ENCODE results near the gene TTN.

TTN gene

GRCh38 chr2:178811901-178812300 lies 4.7 kb upstream of the TTN start:
- no peak for DNase-seq (ENCODE audit: low read depth, low spot score)

GRCh38 chr2:178811045-178811444 lies 3.8 kb upstream of the TTN start:
- no peak for DNase-seq (ENCODE audit: low read depth, low spot score)

- DNase-seq (ENCODE audit: low read depth, low spot score) = no peak
Observed at GRCh38 chr2:178810422-178810821, 3.2 kb upstream of the TTN start.

- no peak for DNase-seq (ENCODE audit: low read depth, low spot score)
Observed at GRCh38 chr2:178806543-178806942, 680 bp downstream of the TTN start.

DNA sequence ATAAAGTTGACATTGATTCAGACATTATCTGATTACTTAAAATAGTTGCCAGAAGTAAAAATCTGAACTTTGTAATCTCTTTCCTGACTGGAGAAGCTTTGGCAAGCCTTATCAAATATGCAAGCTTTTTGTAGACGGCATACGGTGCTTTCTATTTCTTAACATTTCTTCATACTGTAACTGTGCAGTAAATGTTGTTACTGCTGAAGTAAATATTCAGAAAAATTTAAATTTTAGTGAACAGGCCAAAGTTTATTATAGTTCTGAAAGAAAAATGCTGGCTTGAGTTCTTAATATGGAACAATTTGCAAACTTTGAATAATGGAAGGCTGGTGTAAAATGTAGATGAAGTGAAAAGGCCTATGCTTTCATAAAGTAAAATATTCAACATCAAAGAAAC lies 1.8 kb downstream of the TTN start:
- no peak for DNase-seq (ENCODE audit: low read depth, low spot score)

DNA sequence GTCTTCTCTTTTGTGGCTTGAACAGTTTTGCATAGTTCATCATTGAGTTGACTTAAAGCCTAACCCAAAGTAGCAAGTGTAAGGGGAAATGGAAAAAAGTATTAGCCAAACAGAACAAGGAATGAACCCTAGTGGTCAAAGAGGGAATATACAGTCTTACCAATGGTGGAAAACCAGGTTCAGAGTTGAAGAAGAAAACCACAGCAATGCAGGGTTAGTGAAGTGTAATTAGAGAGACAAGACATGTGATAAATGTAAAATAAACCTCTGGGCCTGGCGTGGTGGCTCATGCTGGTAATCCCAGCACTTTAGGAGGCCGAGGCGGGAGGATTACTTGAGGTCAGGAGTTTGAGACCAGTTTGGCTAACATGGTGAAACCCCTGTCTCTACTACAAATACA lies 2.4 kb downstream of the TTN start:
- DNase-seq (ENCODE audit: low read depth, low spot score) = no peak

DNA sequence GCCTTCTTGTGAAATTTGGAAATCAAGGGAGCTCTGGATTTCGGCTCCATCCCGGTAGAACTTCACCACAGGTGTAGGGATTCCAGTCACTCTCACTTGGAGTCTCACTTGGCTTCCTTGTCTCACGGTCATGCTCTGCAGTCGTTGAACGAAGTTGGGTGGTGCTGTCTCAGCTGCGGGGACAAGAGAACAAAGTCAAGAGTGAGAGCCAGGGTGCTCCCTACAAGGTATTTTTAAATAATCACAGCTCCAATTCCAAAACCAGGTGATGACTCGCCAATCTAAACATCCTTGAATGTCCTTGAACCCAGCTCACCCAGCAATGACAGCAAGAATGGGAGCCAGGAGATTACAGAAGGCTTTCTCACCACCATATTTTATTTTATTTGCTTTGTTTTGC lies 6.7 kb downstream of the TTN start:
- DNase-seq (ENCODE audit: low read depth, low spot score) = no peak

- DNase-seq (ENCODE audit: low read depth, low spot score) = no peak
Observed at GRCh38 chr2:178799305-178799704, 7.9 kb downstream of the TTN start.

- peak; percentile 58 for DNase-seq (ENCODE audit: low read depth, low spot score)
Observed at GRCh38 chr2:178796079-178796677, 11.0 kb downstream of the TTN start.

DNA sequence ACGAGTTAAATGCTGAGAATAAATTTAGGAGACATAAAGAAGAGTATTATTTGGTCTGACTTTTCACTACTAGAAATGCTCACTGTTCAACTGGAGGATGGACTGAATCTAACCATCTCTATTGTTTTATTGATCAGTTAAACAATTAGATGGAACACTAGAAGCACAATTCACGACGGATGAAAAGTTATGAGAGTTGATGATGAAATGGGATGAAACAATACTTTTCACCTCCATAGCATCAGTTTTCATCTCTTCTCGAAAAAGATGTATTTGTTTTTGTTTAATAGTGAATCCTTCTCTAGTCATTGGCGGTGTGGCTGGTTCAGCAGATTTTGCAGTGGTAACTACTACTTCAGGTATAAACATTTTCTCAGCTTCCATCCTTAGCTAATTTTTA lies 19.3 kb downstream of the TTN start:
- DNase-seq (ENCODE audit: low read depth, low spot score) = no peak

DNA sequence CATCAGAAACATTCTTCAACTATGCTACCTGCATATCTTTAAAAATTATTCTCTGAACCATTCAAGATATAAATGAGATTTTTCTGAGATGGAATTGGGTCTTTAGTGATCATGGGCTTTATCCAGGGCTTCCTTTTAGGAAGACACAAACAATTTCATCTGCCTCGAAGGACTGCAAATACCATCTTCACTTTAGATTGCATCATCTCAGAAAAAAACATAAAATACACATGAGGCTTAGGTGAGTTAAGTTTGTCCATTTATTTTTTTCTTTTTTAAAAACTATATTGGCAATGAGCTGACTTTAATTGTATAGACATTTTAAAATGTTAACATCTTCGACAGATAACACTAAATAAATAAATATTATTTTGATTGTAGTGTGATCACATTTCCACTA lies 20.1 kb downstream of the TTN start:
- no peak for DNase-seq (ENCODE audit: low read depth, low spot score)

DNA sequence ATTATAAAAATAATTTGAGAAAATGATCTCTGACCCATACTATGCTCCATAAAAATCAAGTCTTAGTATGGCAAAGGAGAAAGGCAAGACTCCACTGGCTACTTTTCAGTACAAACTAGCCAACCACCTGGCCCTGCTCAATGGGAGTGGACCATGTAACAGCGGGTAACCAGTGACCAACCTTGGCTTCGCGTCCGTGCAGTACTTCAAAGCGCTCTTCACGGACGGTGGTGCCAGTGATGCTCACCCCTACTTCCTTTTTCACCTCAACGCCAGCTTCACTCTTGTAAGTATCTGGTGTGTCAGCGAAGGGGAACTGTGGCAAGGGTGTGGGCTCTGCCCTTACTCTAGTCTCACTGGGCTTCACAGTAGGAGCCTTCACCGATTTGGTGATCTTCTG lies 23.3 kb downstream of the TTN start:
- no peak for DNase-seq (ENCODE audit: low read depth, low spot score)

DNA sequence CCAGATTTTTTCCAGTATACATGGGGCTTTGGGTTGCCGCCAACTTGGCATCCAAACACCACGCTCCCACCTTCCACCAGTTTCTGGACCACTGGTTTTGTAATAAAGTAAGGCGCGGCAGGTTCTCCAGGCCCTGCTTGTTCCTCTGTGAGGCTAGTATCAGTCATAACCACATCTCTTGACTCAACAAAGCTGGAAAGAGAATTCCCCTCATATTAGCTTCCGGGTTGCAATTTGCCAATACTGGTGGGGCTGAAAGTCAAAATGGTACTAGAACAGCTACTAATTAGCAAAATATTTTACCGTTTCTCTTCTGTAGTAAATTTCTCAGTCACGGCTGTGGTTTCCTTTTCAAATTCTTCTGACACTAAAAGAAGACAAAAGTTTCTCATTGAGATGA lies 25.0 kb downstream of the TTN start:
- DNase-seq (ENCODE audit: low read depth, low spot score) = no peak

- no peak for DNase-seq (ENCODE audit: low read depth, low spot score)
Observed at GRCh38 chr2:178777577-178777976, 29.6 kb downstream of the TTN start.

DNA sequence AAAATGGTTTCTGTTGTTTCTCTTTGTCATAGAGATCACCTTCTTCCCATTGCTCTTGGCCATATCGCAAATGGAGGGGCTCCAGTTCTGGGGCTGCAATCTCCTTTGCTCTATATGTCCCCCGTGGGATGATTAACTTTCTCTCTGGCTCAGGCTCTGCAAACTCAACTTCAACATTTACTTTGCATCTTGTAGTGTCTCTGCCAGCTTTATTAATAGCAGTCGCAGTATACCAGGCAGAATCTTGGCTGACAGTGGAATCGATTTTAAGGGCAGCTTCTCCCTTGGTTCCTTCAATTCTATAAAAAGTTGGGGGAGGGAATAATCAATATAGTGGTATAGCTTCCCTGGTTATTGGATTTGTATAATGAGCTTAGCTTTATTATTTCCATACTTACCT lies 30.5 kb downstream of the TTN start:
- DNase-seq (ENCODE audit: low read depth, low spot score) = no peak

DNA sequence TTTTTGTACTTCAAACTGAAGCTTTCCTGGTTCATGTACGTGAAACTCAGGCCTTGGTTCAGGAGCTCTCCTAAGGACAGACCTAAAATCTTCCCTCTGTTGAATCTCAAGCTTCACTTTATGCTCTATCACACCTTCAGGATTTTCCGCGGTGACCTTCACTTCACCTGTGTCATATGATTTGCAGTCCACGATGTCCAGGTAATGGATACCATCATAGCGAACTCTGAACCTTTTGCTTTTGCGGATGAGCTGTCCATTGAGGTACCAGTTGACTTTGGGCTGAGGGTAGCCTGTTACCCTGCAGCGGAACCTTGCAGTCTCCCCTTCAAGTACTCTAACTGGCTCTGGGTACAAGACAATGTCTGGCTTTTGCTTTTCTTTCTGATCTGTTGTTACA lies 31.2 kb downstream of the TTN start:
- no peak for DNase-seq (ENCODE audit: low read depth, low spot score)

DNA sequence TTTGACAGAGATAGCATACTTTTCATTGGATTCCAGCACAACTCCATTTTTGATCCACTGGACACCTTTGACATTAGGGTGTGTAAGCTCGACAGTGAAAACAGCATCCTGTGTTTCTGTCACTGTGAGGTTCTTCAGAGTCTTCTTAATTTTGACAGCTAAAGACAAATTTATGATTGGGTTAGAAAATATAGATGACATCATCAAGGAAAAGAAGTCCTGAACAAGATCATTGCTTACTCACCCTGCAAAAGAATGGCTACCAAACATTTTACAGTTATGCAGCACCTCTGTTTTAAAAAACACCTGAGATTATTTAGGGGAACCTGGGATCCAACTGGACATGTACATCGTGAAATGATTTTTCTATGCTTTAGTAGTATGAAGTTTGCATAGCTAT lies 36.7 kb downstream of the TTN start:
- DNase-seq (ENCODE audit: low read depth, low spot score) = no peak

DNA sequence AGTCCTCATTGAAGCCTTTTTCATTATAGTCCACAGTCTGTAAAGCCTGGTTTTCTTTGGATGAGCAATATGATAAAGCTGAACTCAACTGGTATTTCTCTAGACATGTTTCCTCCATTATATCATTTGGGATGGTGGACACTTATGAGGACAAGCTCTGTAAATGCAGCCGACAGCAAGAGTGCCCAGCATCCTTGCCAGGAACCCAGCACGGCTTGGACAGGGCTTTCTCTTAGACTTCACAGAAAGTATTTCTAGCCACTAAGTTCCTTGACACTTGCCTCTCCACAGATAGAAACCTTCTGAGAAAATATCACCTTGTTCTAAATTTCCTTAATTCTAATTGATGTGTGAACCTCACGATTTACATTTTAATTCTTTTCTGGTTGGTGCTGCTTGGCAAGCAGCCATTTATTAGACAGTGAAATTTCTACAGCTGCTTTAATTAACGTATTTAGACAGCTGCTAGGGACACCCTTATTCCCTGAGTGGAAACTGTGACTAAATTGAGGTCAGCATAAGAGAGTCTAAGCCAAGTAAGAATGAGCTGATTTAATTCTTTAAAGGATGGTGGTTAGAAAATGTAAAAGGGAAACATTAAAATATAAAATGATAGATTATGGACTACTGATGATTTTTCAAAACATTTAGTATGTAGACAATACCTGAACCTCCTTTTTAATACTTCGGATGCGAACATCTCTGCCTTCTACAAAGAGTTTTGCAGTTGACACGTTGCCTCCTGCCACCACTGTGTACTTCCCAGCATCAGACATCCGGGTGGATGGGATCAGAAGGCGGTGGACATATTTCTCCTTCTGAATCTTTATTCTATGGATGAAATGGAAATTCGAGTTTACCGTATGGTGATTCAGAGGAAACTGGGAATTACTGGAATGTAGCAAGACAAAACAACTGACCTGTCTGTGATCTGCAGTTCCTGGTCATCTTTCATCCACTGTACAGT lies 39.8 kb downstream of the TTN start:
- peak; percentile 26 for DNase-seq (ENCODE audit: low read depth, low spot score)

GRCh38 chr2:178764097-178764496 lies 43.1 kb downstream of the TTN start:
- peak; percentile 7 for DNase-seq (ENCODE audit: low read depth, low spot score)

- peak; percentile 62 for DNase-seq (ENCODE audit: low read depth, low spot score)
Observed at GRCh38 chr2:178761759-178762371, 45.4 kb downstream of the TTN start.

DNA sequence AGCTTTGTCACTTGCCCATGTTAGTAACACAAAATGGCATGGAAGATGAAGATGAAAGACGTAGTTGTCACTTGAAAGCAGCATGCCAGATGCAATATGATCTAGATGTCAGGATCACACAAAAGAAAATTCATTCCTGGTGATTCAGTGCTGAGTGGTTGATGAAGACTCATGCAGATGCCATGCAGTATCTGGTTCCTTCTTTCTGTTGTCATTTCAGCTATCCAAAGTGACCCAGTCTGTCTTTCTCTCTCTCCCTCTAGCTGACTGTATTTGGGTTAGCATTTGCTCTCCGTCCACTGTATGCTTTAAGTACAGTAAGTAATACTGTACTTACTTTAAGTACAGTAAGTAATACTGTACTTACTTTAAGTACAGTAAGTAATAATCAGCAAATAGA lies 50.4 kb downstream of the TTN start:
- peak; percentile 36 for DNase-seq (ENCODE audit: low read depth, low spot score)

DNA sequence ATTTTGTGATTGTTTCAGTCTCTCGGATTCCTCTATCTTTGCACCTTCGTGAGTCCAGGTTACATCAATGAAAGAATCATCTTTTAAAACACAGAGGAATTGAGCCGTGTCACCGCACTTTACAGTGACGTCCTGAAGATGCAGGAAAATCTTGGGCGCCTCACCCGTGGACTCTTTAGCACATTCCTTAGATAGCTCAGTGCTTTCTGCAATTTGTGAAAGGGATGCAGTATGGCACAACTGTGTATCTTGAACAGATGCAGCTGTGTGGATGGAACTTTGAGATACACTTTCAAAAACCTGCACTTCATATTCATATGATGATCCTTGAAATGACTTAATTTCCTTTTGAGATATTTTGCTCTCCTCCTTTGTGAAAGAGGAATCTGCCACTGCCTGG lies 50.9 kb downstream of the TTN start:
- DNase-seq (ENCODE audit: low read depth, low spot score) = peak; percentile 2

- DNase-seq (ENCODE audit: low read depth, low spot score) = no peak
Observed at GRCh38 chr2:178747767-178748166, 59.5 kb downstream of the TTN start.

Data from astrocyte of the hippocampus (primary cell).